Kidney glomerular epithelial cell (primary cell): ENCODE data around the gene CHST11.

Source experiments
- DNase-seq: peaks from one replicate; lab custom pipeline; 2025; lab: John Stamatoyannopoulos, UW

The CHST11 gene

GRCh38 chr12:104480826-104481440 lies 24.2 kb downstream of the CHST11 start:
- no peak for DNase-seq

DNA sequence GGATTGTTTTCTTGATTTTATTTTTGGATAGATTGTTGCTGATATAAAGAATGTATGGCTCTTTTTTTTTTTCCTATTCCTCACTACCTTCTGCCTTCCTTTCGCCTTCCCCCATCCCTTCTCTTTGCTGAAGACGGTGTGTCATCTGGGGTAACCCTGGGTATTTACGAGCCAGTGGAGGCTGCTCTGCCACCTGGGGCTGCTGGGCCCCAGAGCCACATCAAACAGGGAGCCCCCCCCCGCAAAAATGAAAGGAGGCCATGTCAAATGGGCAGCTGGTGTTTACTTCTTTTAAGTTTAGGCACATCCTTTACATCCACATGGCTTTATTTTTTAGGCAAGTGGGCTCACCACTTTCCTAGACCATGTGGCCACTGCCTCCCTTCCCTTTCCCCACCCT lies 25.4 kb downstream of the CHST11 start:
- no peak for DNase-seq

DNA sequence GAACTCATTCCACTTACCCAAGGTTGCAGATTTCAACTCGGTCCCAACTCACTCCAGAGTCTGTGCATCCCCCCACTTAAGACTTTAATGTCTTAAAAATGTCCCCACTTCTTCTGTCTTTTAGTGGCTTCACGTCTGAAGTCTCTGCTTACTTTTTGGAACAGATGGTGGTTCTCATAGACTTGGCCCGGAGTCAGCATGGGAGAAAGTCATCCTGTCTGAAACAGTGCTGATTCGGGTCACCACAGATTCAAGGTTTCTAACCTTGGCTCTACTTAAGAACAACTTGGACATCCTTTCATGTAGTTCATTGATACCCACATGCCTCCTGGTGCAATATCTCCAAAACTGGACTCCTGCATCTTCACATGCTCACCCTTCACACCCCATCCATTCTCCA lies 26.0 kb downstream of the CHST11 start:
- no peak for DNase-seq

DNA sequence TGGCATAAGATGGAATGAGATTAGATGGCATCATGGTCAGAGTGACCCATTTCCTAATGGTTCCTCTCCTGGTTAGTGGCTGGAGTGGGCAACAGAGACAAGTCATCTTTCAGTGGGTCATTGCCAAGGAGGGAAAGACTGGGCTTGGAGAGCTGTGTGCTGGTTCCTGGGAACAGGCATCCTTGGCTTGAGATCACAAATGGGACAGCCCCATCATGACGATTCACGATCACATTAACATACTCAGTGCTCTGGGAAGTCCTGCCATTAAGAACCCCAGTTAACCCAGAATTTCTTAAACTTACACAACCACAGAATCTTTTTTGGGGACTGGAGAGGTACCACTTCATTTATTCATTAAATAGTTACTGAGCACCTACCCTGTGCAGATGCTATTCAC lies 27.3 kb downstream of the CHST11 start:
- DNase-seq: no peak

DNA sequence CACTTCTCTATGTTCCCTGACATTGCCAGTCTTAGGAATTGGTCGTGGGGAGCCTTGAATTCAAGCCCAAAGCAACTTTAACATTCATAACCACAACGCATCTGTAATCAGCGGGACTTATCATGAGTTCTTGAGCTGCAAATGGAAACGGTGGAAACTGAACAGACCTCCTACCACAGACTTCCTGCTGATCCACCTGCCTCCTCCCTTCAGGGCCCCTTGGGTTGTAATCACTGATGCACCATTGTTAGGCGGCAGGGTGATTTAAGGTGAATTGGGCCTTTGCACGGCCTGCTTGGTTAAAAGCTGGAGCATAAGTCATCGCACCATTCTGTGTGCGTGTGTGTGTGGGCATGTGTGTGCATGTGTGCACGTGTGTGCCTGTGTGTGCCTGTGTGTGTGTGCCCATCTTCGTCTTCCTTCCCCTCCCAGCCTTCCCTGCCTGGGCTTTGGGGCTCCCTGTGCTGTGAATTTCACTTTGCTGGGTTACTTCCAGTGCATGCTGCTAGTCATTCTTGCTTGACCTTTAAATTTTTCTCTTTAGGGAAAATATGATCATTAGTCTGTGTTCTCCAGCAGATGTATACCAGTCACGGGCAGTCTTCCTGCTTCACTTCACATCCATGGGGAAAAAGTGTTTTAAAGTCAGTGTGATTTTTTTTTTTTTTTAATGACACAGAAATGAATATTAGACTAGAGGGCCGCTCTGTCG lies 29.1 kb downstream of the CHST11 start:
- DNase-seq: no peak

DNA sequence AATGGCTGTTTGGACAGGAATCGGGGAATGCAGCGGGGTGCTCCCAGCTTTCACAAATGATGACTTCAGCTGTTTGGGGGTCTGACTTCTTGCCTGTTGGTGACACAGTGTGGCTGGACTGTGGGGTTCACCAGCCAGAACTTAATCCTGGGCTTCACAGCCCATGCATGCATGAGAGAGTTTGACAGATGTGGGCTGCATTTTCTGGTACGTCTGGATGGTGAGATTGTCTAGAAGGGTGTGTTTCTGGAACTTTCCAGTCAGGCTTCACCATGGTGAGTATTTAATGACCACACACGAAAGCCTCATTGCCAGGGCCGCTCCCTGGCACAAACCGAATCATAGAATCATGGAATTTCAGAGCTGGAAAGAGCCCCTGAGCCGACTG lies 29.6 kb downstream of the CHST11 start:
- DNase-seq: no peak

GRCh38 chr12:104486943-104487819 lies 30.4 kb downstream of the CHST11 start:
- no peak for DNase-seq

DNA sequence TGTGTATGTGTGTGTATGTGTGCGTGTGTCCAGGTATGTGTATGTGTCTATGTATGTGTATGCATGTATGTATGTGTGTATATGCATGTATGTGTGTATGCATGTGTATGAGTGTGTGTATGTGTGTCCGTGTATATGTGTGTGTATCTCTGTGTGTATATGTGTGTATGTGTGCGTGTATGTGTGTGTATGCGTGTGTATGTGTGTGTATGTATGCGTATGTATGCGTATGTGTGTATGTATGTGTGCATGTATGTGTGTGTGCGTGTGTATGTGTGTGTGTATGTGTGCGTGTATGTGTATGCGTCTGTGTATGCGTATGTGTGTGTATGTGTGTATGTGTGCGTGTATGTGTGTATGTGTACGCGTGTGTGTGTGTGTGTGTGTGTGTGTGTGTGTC lies 31.6 kb downstream of the CHST11 start:
- DNase-seq: no peak

DNA sequence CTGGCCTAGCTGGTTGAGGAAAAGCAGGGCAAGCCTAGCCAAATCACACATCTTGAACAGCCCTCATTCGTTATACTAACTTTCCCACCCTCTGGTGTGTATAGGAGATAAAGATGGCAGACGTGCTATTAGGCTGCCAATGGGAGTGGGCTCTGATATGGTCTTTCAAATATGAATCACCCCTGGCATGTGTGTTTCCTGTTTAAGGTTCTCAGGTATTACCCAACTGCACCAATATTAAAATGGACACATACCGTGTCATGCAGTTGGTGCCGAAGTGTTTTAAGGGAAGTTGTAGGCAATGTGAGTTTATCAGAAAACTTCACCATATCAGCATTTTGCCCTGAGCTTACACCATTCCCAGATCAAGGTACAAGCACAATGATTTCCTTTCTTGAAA lies 33.4 kb downstream of the CHST11 start:
- no peak for DNase-seq

- DNase-seq: no peak
Measured at GRCh38 chr12:104490850-104491249, 34.1 kb downstream of the CHST11 start.

GRCh38 chr12:104493496-104493895 lies 36.7 kb downstream of the CHST11 start:
- no peak for DNase-seq

- DNase-seq: no peak
Measured at GRCh38 chr12:104494137-104494792, 37.5 kb downstream of the CHST11 start.

DNA sequence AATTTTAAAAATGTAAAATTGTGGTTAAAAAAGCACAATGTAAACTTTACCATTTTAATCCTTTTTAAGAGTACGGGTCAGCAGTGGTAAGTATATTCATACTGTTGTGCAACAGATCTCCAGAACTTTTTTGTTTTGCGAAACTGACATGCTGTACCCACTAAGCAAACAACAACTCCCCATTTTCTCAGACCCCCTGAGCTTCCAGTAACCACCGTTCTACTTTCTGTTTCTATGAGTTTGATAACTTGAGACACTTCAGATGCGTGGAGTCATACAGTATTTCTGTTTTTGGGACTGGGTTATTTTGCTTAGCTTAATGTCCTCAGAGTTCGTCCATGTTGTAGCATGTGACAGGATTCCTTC lies 38.0 kb downstream of the CHST11 start:
- DNase-seq: no peak

GRCh38 chr12:104495786-104496185 lies 39.0 kb downstream of the CHST11 start:
- no peak for DNase-seq

DNA sequence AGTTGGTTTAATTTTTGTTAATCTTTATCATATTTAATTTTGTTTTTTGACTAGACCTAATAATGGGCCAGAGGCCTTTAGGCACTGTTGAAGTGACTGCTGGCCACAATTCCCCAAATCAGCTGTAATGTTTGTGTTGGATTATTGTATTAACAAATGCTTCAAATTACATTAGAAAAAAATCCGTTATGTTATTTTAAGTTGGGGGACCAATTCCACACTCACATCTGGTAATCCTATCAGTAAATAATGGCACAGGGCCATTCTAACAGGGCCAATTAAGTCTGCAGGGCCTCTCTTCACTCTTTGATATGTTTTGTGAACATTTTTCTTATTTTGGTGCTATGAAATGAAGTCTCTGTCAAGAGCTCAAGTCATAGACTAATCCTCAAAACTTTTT lies 39.6 kb downstream of the CHST11 start:
- no peak for DNase-seq

- no peak for DNase-seq
Measured at GRCh38 chr12:104498211-104498801, 41.6 kb downstream of the CHST11 start.

DNA sequence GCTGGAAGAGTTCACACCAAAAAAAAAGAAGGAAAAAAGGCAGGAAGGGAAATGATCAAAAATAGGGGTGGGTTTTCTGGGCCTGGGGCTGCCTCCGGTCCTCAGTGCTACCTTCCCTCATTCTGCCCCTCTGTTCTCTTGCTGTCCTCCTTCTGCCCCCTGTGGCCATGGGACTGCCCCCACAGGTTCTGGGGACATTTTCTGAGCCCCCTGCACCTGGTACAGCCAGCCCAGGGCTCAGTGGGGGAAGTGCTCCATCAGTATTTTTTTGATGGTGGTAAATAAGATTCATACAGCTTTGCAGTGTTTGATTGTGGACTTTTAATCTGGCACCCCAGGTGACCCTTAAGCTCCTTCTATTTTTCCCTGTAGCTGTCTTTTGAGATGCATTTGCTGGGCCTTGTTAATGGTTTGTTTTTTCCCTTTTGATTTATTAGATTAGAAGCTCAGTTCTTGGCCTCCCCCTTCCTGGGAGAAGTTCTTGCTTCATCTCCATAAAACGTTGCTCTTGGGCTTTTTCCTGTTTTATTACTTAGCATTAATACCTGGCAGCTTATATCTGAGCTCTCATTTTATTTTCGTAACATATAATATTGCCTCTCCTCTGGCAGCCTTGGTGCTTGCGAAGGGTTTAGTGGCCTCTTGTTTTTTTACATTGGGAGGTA lies 43.1 kb downstream of the CHST11 start:
- no peak for DNase-seq

DNA sequence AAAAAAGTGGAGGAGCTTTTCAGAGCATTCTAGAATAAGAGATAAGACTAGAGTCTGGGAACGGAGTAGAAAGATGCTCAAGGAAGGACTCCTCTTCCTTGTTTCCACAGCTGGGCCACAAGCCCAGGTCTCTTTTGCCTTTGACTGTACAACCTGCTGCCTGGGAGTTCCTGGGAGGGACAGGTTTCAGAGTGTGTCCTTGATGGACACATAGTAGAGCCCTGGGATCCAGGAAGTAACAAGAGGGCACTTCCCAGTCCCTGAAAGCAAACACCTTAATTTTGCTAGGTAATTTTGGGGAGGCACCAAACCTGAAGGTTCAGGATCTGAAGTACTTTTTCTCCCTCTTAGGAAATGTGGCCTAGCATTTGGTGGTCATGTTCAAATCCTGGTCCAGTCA lies 44.4 kb downstream of the CHST11 start:
- DNase-seq: no peak

GRCh38 chr12:104501660-104502059 lies 44.9 kb downstream of the CHST11 start:
- no peak for DNase-seq

DNA sequence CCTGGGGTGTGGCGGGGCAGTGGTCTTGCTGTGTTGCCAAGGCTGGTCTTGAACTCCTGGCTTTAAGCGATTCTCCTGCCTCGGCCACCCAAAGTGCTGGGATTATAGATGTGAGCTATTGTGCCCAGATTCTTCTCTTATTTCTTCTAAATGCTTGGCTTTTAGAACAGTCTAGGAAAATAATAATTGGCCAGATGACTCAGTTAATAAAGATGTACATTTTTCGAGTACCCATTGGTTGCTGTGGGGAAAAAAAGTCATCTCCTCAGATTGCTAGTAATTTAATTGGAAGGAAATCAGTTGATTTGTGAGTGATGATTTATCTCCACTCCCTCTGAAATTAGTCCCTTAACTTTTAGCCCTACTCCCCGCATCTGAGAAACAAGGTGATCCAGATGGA lies 45.5 kb downstream of the CHST11 start:
- no peak for DNase-seq

GRCh38 chr12:104502638-104503037 lies 45.9 kb downstream of the CHST11 start:
- DNase-seq: no peak

DNA sequence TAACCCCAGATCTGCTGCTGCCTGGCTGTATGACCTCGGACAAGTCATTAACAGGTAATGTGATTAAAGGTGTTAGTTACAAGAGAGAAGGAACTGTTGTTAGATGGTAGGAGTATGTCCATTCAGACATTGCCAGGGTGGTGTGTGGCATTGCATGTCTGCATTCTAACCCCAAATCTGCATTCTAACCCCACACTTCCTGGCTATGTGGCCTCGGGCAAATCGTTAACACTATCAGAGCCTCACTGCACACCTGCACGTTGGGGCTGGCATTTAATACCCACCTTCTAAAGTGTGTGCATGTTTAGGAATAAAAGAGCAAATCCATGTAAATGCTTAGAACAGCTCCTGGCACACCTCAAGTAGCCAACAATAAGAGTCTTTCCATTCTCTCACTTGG lies 46.4 kb downstream of the CHST11 start:
- no peak for DNase-seq
